GM12864 (cell line): ENCODE data around the gene HOXB1.

Experiments used
- DNase-seq: peaks from one replicate; pipeline ENCODE4 v3.0.0-alpha.2; 2011; ENCODE audit warnings: low read depth
- H3K4me3 ChIP-seq: 2 replicates; pipeline ENCODE4 v1.5.1; 2011; ENCODE audit warnings: mild to moderate bottlenecking, low read depth, low read length, control low read depth
- CTCF ChIP-seq: IDR thresholded peaks from 2 replicates; pipeline ENCODE4 v1.5.1; 2011; ENCODE audit warnings: low read depth, mild to moderate bottlenecking, moderate library complexity, low read length, control low read depth, inconsistent platforms; ENCODE audit errors: missing control alignments

HOXB1 gene

GRCh38 chr17:48562934-48563333 lies 32.1 kb upstream of the HOXB1 start:
- no peak overlapping the region for H3K4me3 ChIP-seq
- TF ChIP-seq CTCF = no peak
- DNase-seq = no peak

- no peak for DNase-seq
- H3K4me3 ChIP-seq = no peak overlapping the region
- TF ChIP-seq CTCF = peak; percentile 20
Observed at GRCh38 chr17:48561884-48562810, 31.3 kb upstream of the HOXB1 start.

GRCh38 chr17:48559840-48560817 lies 29.3 kb upstream of the HOXB1 start:
- no peak overlapping the region for H3K4me3 ChIP-seq
- no peak for TF ChIP-seq CTCF

GRCh38 chr17:48559122-48559839 lies 28.5 kb upstream of the HOXB1 start:
- no peak overlapping the region for H3K4me3 ChIP-seq
- no peak for TF ChIP-seq CTCF
- DNase-seq = no peak

More at GRCh38 chr17:48559840-48560817, 29.3 kb upstream of the HOXB1 start:
- no peak for DNase-seq

GRCh38 chr17:48558831-48559121 lies 28.0 kb upstream of the HOXB1 start:
- no peak overlapping the region for H3K4me3 ChIP-seq
- no peak for TF ChIP-seq CTCF
- DNase-seq = no peak

GRCh38 chr17:48558057-48558830 lies 27.4 kb upstream of the HOXB1 start:
- DNase-seq = no peak
- TF ChIP-seq CTCF = no peak
- H3K4me3 ChIP-seq = no peak overlapping the region
